SJSA1 (cell line): ENCODE results near the gene REM1. TPM values are rescaled to one million over a fixed set of nuclear protein-coding genes. Genes with fewer than 3 reads are reported as not detected.

Source experiments
- DNase-seq, 2 experiments: peaks; one replicate each; pipeline ENCODE4 v3.0.0-alpha.2; 2015 to 2020; ENCODE audit warnings: low spot score in 2 of 2, low read depth in 1 of 2
- H3K27ac ChIP-seq: fragments of 250-450 bp; sonication (Bioruptor Pico); 2 replicates; pipeline ENCODE4 v1.5.1; 2020; ENCODE audit warnings: mild to moderate bottlenecking, moderate library complexity
- H3K27me3 ChIP-seq: fragments of 250-450 bp; sonication (Bioruptor Pico); replicated peaks from 2 replicates; pipeline ENCODE4 v1.5.1; 2020; ENCODE audit warnings: mild to moderate bottlenecking, moderate library complexity
- H3K36me3 ChIP-seq: fragments of 250-450 bp; sonication (Bioruptor Pico); 2 replicates; pipeline ENCODE4 v1.5.1; 2020; ENCODE audit warnings: mild to moderate bottlenecking
- H3K4me1 ChIP-seq: fragments of 250-450 bp; sonication (Bioruptor Pico); replicated peaks from 2 replicates; pipeline ENCODE4 v1.6.1; 2021; ENCODE audit warnings: mild to moderate bottlenecking
- H3K4me3 ChIP-seq: fragments of 250-450 bp; sonication (Bioruptor Pico); 2 replicates; pipeline ENCODE4 v1.5.1; 2020; ENCODE audit warnings: mild to moderate bottlenecking
- H3K9me3 ChIP-seq: fragments of 250-450 bp; sonication (Bioruptor Pico); replicated peaks from 2 replicates; pipeline ENCODE4 v1.5.1; 2020; ENCODE audit warnings: mild to moderate bottlenecking
- total RNA-seq: library from RNA; depleted of rRNA; stranded (reverse); fragments of >200 nt; shearing (Covaris generic); gene quantifications from 2 replicates; pipeline ENCODE4 v1.2.3, GENCODE V29; 2014

REM1 gene
- total RNA-seq, 1 experiment from 2014 or later = not detected

- peaks cover 23% of the 10 kb centered on the region for H3K27me3 ChIP-seq
- H3K4me3 ChIP-seq = no peak overlapping the region
- DNase-seq = no peak
- no peaks in the 10 kb centered on the region for H3K4me1 ChIP-seq
- H3K9me3 ChIP-seq = no peaks in the 10 kb centered on the region
- H3K36me3 ChIP-seq = no peaks in the 10 kb centered on the region
- H3K27ac ChIP-seq = no peak overlapping the region
These were observed 2.4 kb upstream of the REM1 start for GRCh38 chr20:31472395-31473330.

- Histone ChIP-seq H3K4me3 (no peak overlapping the region), H3K9me3 (no peaks in the 10 kb centered on the region), H3K36me3 (no peaks in the 10 kb centered on the region), H3K4me1 (no peaks in the 10 kb centered on the region), H3K27me3 (peaks cover 23% of the 10 kb centered on the region), H3K27ac (no peak overlapping the region)
- DNase-seq = no peak
These were observed 1.6 kb upstream of the REM1 start for GRCh38 chr20:31473331-31474096.

GRCh38 chr20:31474097-31474436, 1.0 kb upstream of the REM1 start:
- no peaks in the 10 kb centered on the region for H3K9me3 ChIP-seq
- peaks cover 23% of the 10 kb centered on the region for H3K27me3 ChIP-seq
- no peak overlapping the region for H3K27ac ChIP-seq
- no peak overlapping the region for H3K4me3 ChIP-seq
- H3K36me3 ChIP-seq = no peaks in the 10 kb centered on the region
- no peaks in the 10 kb centered on the region for H3K4me1 ChIP-seq
- DNase-seq = no peak

GRCh38 chr20:31475472-31476293, 595 bp downstream of the REM1 start:
- Histone ChIP-seq H3K4me3 (no peak overlapping the region), H3K27me3 (peaks cover 23% of the 10 kb centered on the region)

GRCh38 chr20:31476294-31476585, 1.2 kb downstream of the REM1 start:
- Histone ChIP-seq H3K4me1 (no peaks in the 10 kb centered on the region), H3K36me3 (no peaks in the 10 kb centered on the region), H3K4me3 (no peak overlapping the region), H3K9me3 (no peaks in the 10 kb centered on the region), H3K27me3 (peaks cover 23% of the 10 kb centered on the region), H3K27ac (no peak overlapping the region)
- DNase-seq = no peak

More at GRCh38 chr20:31475472-31476293, 595 bp downstream of the REM1 start:
- H3K36me3 ChIP-seq = no peaks in the 10 kb centered on the region
- no peaks in the 10 kb centered on the region for H3K4me1 ChIP-seq
- no peak overlapping the region for H3K27ac ChIP-seq
- no peak for DNase-seq
- no peaks in the 10 kb centered on the region for H3K9me3 ChIP-seq

- Histone ChIP-seq H3K9me3 (no peaks in the 10 kb centered on the region), H3K27ac (no peak overlapping the region), H3K36me3 (no peaks in the 10 kb centered on the region), H3K4me1 (no peaks in the 10 kb centered on the region), H3K27me3 (peaks cover 23% of the 10 kb centered on the region), H3K4me3 (no peak overlapping the region)
- no peak for DNase-seq
These were observed 1.6 kb downstream of the REM1 start for GRCh38 chr20:31476643-31477215.

GRCh38 chr20:31484001-31484400, 8.9 kb downstream of the REM1 start:
- DNase-seq = no peak
- Histone ChIP-seq H3K36me3 (no peaks in the 10 kb centered on the region), H3K4me1 (no peaks in the 10 kb centered on the region), H3K27me3 (peaks cover 6% of the 10 kb centered on the region; the same call in 1 of the 2 replicates), H3K4me3 (no peak overlapping the region), H3K9me3 (no peaks in the 10 kb centered on the region), H3K27ac (no peak overlapping the region)

GRCh38 chr20:31485450-31486339, 10.6 kb downstream of the REM1 start:
- peaks cover 6% of the 10 kb centered on the region; the same call in 1 of the 2 replicates for H3K27me3 ChIP-seq
- H3K4me3 ChIP-seq = no peak overlapping the region
- no peak overlapping the region for H3K27ac ChIP-seq
- no peaks in the 10 kb centered on the region for H3K4me1 ChIP-seq
- no peaks in the 10 kb centered on the region for H3K9me3 ChIP-seq
- DNase-seq = no peak
- H3K36me3 ChIP-seq = no peaks in the 10 kb centered on the region

- H3K27me3 ChIP-seq = peaks cover 8% of the 10 kb centered on the region; the same call in 1 of the 2 replicates
- no peaks in the 10 kb centered on the region for H3K36me3 ChIP-seq
- H3K4me1 ChIP-seq = no peaks in the 10 kb centered on the region
- no peak overlapping the region for H3K4me3 ChIP-seq
- H3K9me3 ChIP-seq = no peaks in the 10 kb centered on the region
- no peak overlapping the region for H3K27ac ChIP-seq
- no peak for DNase-seq
These were observed 13.0 kb downstream of the REM1 start for GRCh38 chr20:31488115-31488514.

- Histone ChIP-seq H3K27me3 (peaks cover 14% of the 10 kb centered on the region; the same call in 1 of the 2 replicates), H3K27ac (no peak overlapping the region), H3K36me3 (no peaks in the 10 kb centered on the region), H3K4me3 (no peak overlapping the region), H3K9me3 (no peaks in the 10 kb centered on the region), H3K4me1 (no peaks in the 10 kb centered on the region)
- DNase-seq = no peak
These were observed 14.1 kb downstream of the REM1 start for GRCh38 chr20:31489152-31489551.

- Histone ChIP-seq H3K4me3 (no peak overlapping the region), H3K36me3 (no peaks in the 10 kb centered on the region), H3K27ac (no peak overlapping the region), H3K4me1 (no peaks in the 10 kb centered on the region), H3K27me3 (peaks cover 16% of the 10 kb centered on the region; the same call in 1 of the 2 replicates), H3K9me3 (no peaks in the 10 kb centered on the region)
- no peak for DNase-seq
These were observed 15.7 kb downstream of the REM1 start for GRCh38 chr20:31490752-31491151.

GRCh38 chr20:31494131-31494530, 19.0 kb downstream of the REM1 start:
- Histone ChIP-seq H3K4me1 (no peaks in the 10 kb centered on the region), H3K4me3 (no peak overlapping the region), H3K9me3 (no peaks in the 10 kb centered on the region), H3K27ac (no peak overlapping the region), H3K36me3 (no peaks in the 10 kb centered on the region), H3K27me3 (peaks cover 26% of the 10 kb centered on the region)
- DNase-seq = peak in 1 of 2 experiments; percentile 21
